ENCODE results near the gene ITGB3.

ITGB3 gene

GRCh38 chr17:47335101-47335936 is 81.7 kb downstream of the ITGB3 start:
- whole genome bisulfite sequencing, 2 donors (ENCODE audit: extremely low coverage in 2 of 2, insufficient read length in 2 of 2, insufficient replicate concordance in 1 of 2) = no CpG with 5 or more reads among the region's 4 CpGs
- no peak for DNase-seq (ENCODE audit: low spot score)

GRCh38 chr17:47338026-47338425 is 84.4 kb downstream of the ITGB3 start:
- Histone ChIP-seq H3K9me3 (replicated peaks in 1 of 2; ENCODE audit: control insufficient read depth in 2 of 2, insufficient read depth in 1 of 2, low read depth in 1 of 2, low read length in 2 of 2) (peaks cover 0 to 6% of the 10 kb centered on the region in 2 donors), H3K14ac (ENCODE audit: low read length) (no peak overlapping the region), H3K4me1 (ENCODE audit: control insufficient read depth in 2 of 2, insufficient read depth in 1 of 2, low read depth in 1 of 2, low read length in 2 of 2) (no peaks in the 10 kb centered on the region), H2AFZ (ENCODE audit: low read length) (no peak overlapping the region), H2BK15ac (ENCODE audit: low read length) (no peak overlapping the region), H3K18ac (ENCODE audit: low read length) (no peak overlapping the region), H3K9ac (ENCODE audit: low read depth, low read length, poor library complexity) (no peak overlapping the region), H3K27me3 (ENCODE audit: control insufficient read depth in 3 of 3, insufficient read depth in 3 of 3, low read depth in 1 of 3, low read length in 3 of 3) (no peaks in the 10 kb centered on the region), H2AK5ac (ENCODE audit: low read depth, low read length) (no peak overlapping the region), H3K4ac (ENCODE audit: low read length) (no peak overlapping the region), H3K36me3 (replicated peaks in 1 of 2; ENCODE audit: control insufficient read depth in 2 of 2, insufficient read depth in 2 of 2, low read length in 2 of 2) (no peaks in the 10 kb centered on the region), H4K8ac (ENCODE audit: low read depth, low read length) (no peak overlapping the region), H3K4me2 (ENCODE audit: insufficient read depth, low read length, poor library complexity, severe bottlenecking) (no peak overlapping the region), H2BK120ac (ENCODE audit: low read depth, low read length) (no peak overlapping the region), H3K4me3 (ENCODE audit: low read length in 2 of 2) (no peak overlapping the region), H2BK5ac (ENCODE audit: low read length) (no peak overlapping the region), H3K27ac (replicated peaks; ENCODE audit: low read length) (no peak overlapping the region), H3K79me1 (ENCODE audit: low read depth, low read length) (no peaks in the 10 kb centered on the region), H4K91ac (ENCODE audit: low read depth, low read length, poor library complexity) (no peak overlapping the region), H2BK12ac (ENCODE audit: low read length) (no peak overlapping the region), H3K23ac (ENCODE audit: low read depth, low read length, poor library complexity) (no peak overlapping the region)
- no peak for DNase-seq (ENCODE audit: low spot score)
- WGBS, 2 donors (ENCODE audit: extremely low coverage in 2 of 2, insufficient read length in 2 of 2, insufficient replicate concordance in 1 of 2) = no CpG with 5 or more reads among the region's 3 CpGs

More at GRCh38 chr17:47335101-47335936, 81.7 kb downstream of the ITGB3 start:
- Histone ChIP-seq H3K18ac (ENCODE audit: low read length) (no peak overlapping the region), H2BK120ac (ENCODE audit: low read depth, low read length) (no peak overlapping the region), H3K4me3 (ENCODE audit: low read length in 2 of 2) (no peak overlapping the region), H2BK5ac (ENCODE audit: low read length) (no peak overlapping the region), H3K36me3 (replicated peaks in 1 of 2; ENCODE audit: control insufficient read depth in 2 of 2, insufficient read depth in 2 of 2, low read length in 2 of 2) (no peaks in the 10 kb centered on the region), H3K9ac (ENCODE audit: low read depth, low read length, poor library complexity) (no peak overlapping the region), H3K9me3 (replicated peaks in 1 of 2; ENCODE audit: control insufficient read depth in 2 of 2, insufficient read depth in 1 of 2, low read depth in 1 of 2, low read length in 2 of 2) (peaks cover 0 to 4% of the 10 kb centered on the region in 2 donors), H3K27ac (replicated peaks; ENCODE audit: low read length) (no peak overlapping the region), H2AK5ac (ENCODE audit: low read depth, low read length) (no peak overlapping the region), H3K4me1 (ENCODE audit: control insufficient read depth in 2 of 2, insufficient read depth in 1 of 2, low read depth in 1 of 2, low read length in 2 of 2) (no peaks in the 10 kb centered on the region), H2AFZ (ENCODE audit: low read length) (no peak overlapping the region), H3K79me1 (ENCODE audit: low read depth, low read length) (no peaks in the 10 kb centered on the region), H3K4ac (ENCODE audit: low read length) (no peak overlapping the region), H4K91ac (ENCODE audit: low read depth, low read length, poor library complexity) (no peak overlapping the region), H4K8ac (ENCODE audit: low read depth, low read length) (no peak overlapping the region), H3K14ac (ENCODE audit: low read length) (no peak overlapping the region), H3K4me2 (ENCODE audit: insufficient read depth, low read length, poor library complexity, severe bottlenecking) (no peak overlapping the region), H3K27me3 (ENCODE audit: control insufficient read depth in 3 of 3, insufficient read depth in 3 of 3, low read depth in 1 of 3, low read length in 3 of 3) (no peaks in the 10 kb centered on the region), H3K23ac (ENCODE audit: low read depth, low read length, poor library complexity) (no peak overlapping the region), H2BK15ac (ENCODE audit: low read length) (no peak overlapping the region), H2BK12ac (ENCODE audit: low read length) (no peak overlapping the region)

- Histone ChIP-seq H2BK12ac (ENCODE audit: low read length) (no peak overlapping the region), H2AFZ (ENCODE audit: low read length) (no peak overlapping the region), H3K14ac (ENCODE audit: low read length) (no peak overlapping the region), H2BK5ac (ENCODE audit: low read length) (no peak overlapping the region), H3K18ac (ENCODE audit: low read length) (no peak overlapping the region), H3K4me2 (ENCODE audit: insufficient read depth, low read length, poor library complexity, severe bottlenecking) (no peak overlapping the region), H2BK15ac (ENCODE audit: low read length) (no peak overlapping the region), H4K91ac (ENCODE audit: low read depth, low read length, poor library complexity) (no peak overlapping the region), H3K9ac (ENCODE audit: low read depth, low read length, poor library complexity) (no peak overlapping the region), H3K4me3 (ENCODE audit: low read length in 2 of 2) (no peak overlapping the region), H3K79me1 (ENCODE audit: low read depth, low read length) (no peaks in the 10 kb centered on the region), H2AK5ac (ENCODE audit: low read depth, low read length) (no peak overlapping the region), H3K27me3 (ENCODE audit: control insufficient read depth in 3 of 3, insufficient read depth in 3 of 3, low read depth in 1 of 3, low read length in 3 of 3) (no peaks in the 10 kb centered on the region), H3K23ac (ENCODE audit: low read depth, low read length, poor library complexity) (no peak overlapping the region), H4K8ac (ENCODE audit: low read depth, low read length) (no peak overlapping the region), H3K36me3 (replicated peaks in 1 of 2; ENCODE audit: control insufficient read depth in 2 of 2, insufficient read depth in 2 of 2, low read length in 2 of 2) (no peaks in the 10 kb centered on the region), H3K9me3 (replicated peaks in 1 of 2; ENCODE audit: control insufficient read depth in 2 of 2, insufficient read depth in 1 of 2, low read depth in 1 of 2, low read length in 2 of 2) (no peaks in the 10 kb centered on the region), H3K4ac (ENCODE audit: low read length) (no peak overlapping the region), H3K4me1 (ENCODE audit: control insufficient read depth in 2 of 2, insufficient read depth in 1 of 2, low read depth in 1 of 2, low read length in 2 of 2) (no peaks in the 10 kb centered on the region), H2BK120ac (ENCODE audit: low read depth, low read length) (no peak overlapping the region), H3K27ac (replicated peaks; ENCODE audit: low read length) (no peak overlapping the region)
- no peak for DNase-seq (ENCODE audit: low spot score)
- no CpG with 5 or more reads among the region's 1 CpG for WGBS, 2 donors (ENCODE audit: extremely low coverage in 2 of 2, insufficient read length in 2 of 2, insufficient replicate concordance in 1 of 2)
Measured at GRCh38 chr17:47352848-47353247, 99.2 kb downstream of the ITGB3 start.

GRCh38 chr17:47358652-47359051 is 105.0 kb downstream of the ITGB3 start:
- H2BK15ac ChIP-seq (ENCODE audit: low read length) = no peak overlapping the region
- WGBS, 2 donors (ENCODE audit: extremely low coverage in 2 of 2, insufficient read length in 2 of 2, insufficient replicate concordance in 1 of 2) = no CpG with 5 or more reads among the region's 1 CpG
- H2BK120ac ChIP-seq (ENCODE audit: low read depth, low read length) = no peak overlapping the region
- H2AFZ ChIP-seq (ENCODE audit: low read length) = no peak overlapping the region
- H3K27ac ChIP-seq (replicated peaks; ENCODE audit: low read length) = no peak overlapping the region
- no peaks in the 10 kb centered on the region for H3K36me3 ChIP-seq (replicated peaks in 1 of 2; ENCODE audit: control insufficient read depth in 2 of 2, insufficient read depth in 2 of 2, low read length in 2 of 2)
- no peak overlapping the region for H2AK5ac ChIP-seq (ENCODE audit: low read depth, low read length)
- H3K14ac ChIP-seq (ENCODE audit: low read length) = no peak overlapping the region
- H3K4me1 ChIP-seq (ENCODE audit: control insufficient read depth in 2 of 2, insufficient read depth in 1 of 2, low read depth in 1 of 2, low read length in 2 of 2) = no peaks in the 10 kb centered on the region
- no peaks in the 10 kb centered on the region for H3K27me3 ChIP-seq (ENCODE audit: control insufficient read depth in 3 of 3, insufficient read depth in 3 of 3, low read depth in 1 of 3, low read length in 3 of 3)
- H3K18ac ChIP-seq (ENCODE audit: low read length) = no peak overlapping the region
- no peak overlapping the region for H2BK5ac ChIP-seq (ENCODE audit: low read length)
- H3K23ac ChIP-seq (ENCODE audit: low read depth, low read length, poor library complexity) = no peak overlapping the region
- DNase-seq (ENCODE audit: low spot score) = no peak
- H3K9ac ChIP-seq (ENCODE audit: low read depth, low read length, poor library complexity) = no peak overlapping the region
- no peak overlapping the region for H4K8ac ChIP-seq (ENCODE audit: low read depth, low read length)
- no peak overlapping the region for H3K4ac ChIP-seq (ENCODE audit: low read length)
- no peak overlapping the region for H3K4me3 ChIP-seq (ENCODE audit: low read length in 2 of 2)
- H4K91ac ChIP-seq (ENCODE audit: low read depth, low read length, poor library complexity) = no peak overlapping the region
- H3K4me2 ChIP-seq (ENCODE audit: insufficient read depth, low read length, poor library complexity, severe bottlenecking) = no peak overlapping the region
- peaks cover 0 to 13% of the 10 kb centered on the region in 2 donors for H3K9me3 ChIP-seq (replicated peaks in 1 of 2; ENCODE audit: control insufficient read depth in 2 of 2, insufficient read depth in 1 of 2, low read depth in 1 of 2, low read length in 2 of 2)
- H3K79me1 ChIP-seq (ENCODE audit: low read depth, low read length) = no peaks in the 10 kb centered on the region
- H2BK12ac ChIP-seq (ENCODE audit: low read length) = no peak overlapping the region
